Liver (tissue), 9 donors: ENCODE data around the gene ZFAND3. TPM values are rescaled to one million over a fixed set of nuclear protein-coding genes. Genes with fewer than 3 reads are reported as not detected.
A peak's percentile ranks its signal among the peaks of the same experiment; 100 is the strongest.

Source experiments
- DNase-seq: peaks from one replicate; pipeline ENCODE4 v3.0.0-alpha.2; 2017; ENCODE audit warnings: low spot score
- H3K27ac ChIP-seq, 2 donors: one replicate each; pipeline ENCODE4 v1.7.0; 2013; ENCODE audit warnings: inconsistent platforms in 2 of 2, low read length in 2 of 2, control low read depth in 1 of 2, low read depth in 1 of 2, mild to moderate bottlenecking in 1 of 2
- H3K27me3 ChIP-seq, 4 donors: one replicate each; pipeline versions ENCODE4 v1.6.1 to v1.7.0; 2013; ENCODE audit warnings: low read length in 3 of 4, inconsistent platforms in 1 of 4, mild to moderate bottlenecking in 1 of 4, moderate library complexity in 1 of 4; ENCODE audit not compliant: control insufficient read depth in 4 of 4, insufficient read depth in 4 of 4
- H3K36me3 ChIP-seq, 4 donors: one replicate each; pipeline versions ENCODE4 v1.6.1 to v1.7.0; 2013; ENCODE audit warnings: low read length in 3 of 4, mild to moderate bottlenecking in 3 of 4, low read depth in 1 of 4, moderate library complexity in 1 of 4; ENCODE audit not compliant: control insufficient read depth in 4 of 4, insufficient read depth in 3 of 4
- H3K4me1 ChIP-seq, 4 donors: one replicate each; pipeline versions ENCODE4 v1.6.1 to v1.7.0; 2013; ENCODE audit warnings: low read length in 3 of 4, mild to moderate bottlenecking in 3 of 4, moderate library complexity in 1 of 4; ENCODE audit not compliant: control insufficient read depth in 4 of 4, insufficient read depth in 4 of 4
- H3K4me3 ChIP-seq, 3 donors: one replicate each; pipeline versions ENCODE4 v1.6.1 to v1.7.0; 2013; ENCODE audit warnings: low read length in 3 of 3, control low read depth in 1 of 3, low read depth in 1 of 3, mild to moderate bottlenecking in 1 of 3
- H3K9ac ChIP-seq, 2 donors: one replicate each; pipeline ENCODE4 v1.7.0; 2013; ENCODE audit warnings: low read length in 2 of 2, mild to moderate bottlenecking in 2 of 2, moderate library complexity in 2 of 2, control low read depth in 1 of 2, low read depth in 1 of 2
- H3K9me3 ChIP-seq, 4 donors: one replicate each; pipeline versions ENCODE4 v1.6.1 to v1.7.0; 2013; ENCODE audit warnings: low read length in 3 of 4; ENCODE audit not compliant: control insufficient read depth in 4 of 4
- ATF3 ChIP-seq: IDR thresholded peaks from 2 replicates; pipeline ENCODE4 v1.6.1; 2016; ENCODE audit warnings: antibody characterized with exemption
- CTCF ChIP-seq: fragments of 150-350 bp; IDR thresholded peaks from 2 replicates; pipeline ENCODE4 v1.5.1; 2017; ENCODE audit warnings: improper control_type of control experiment, low read depth, low read length; ENCODE audit not compliant: missing input control
- FOXA1 ChIP-seq: IDR thresholded peaks from 2 replicates; pipeline ENCODE4 v1.6.1; 2016; ENCODE audit warnings: antibody characterized with exemption
- FOXA2 ChIP-seq: IDR thresholded peaks from 2 replicates; pipeline ENCODE4 v1.6.1; 2016; ENCODE audit warnings: antibody characterized with exemption
- GABPA ChIP-seq, 2 donors: IDR thresholded peaks in 1 of 2; conservative IDR thresholded peaks in 1 of 2; 2 replicates each; pipeline ENCODE4 v1.6.1; 2016; ENCODE audit warnings: antibody characterized with exemption in 2 of 2, mild to moderate bottlenecking in 1 of 2, moderate library complexity in 1 of 2
- HNF4A ChIP-seq, 2 donors: conservative IDR thresholded peaks; 2 replicates each; pipeline ENCODE4 v1.6.1; 2016; ENCODE audit warnings: antibody characterized with exemption in 2 of 2, mild to moderate bottlenecking in 2 of 2
- HNF4G ChIP-seq: IDR thresholded peaks from 2 replicates; pipeline ENCODE4 v1.6.1; 2016; ENCODE audit warnings: antibody characterized with exemption
- JUND ChIP-seq, 2 donors: IDR thresholded peaks; 2 replicates each; pipeline ENCODE4 v1.6.1; 2016; ENCODE audit warnings: antibody characterized with exemption in 2 of 2
- MAX ChIP-seq: IDR thresholded peaks from 2 replicates; pipeline ENCODE4 v1.6.1; 2016; ENCODE audit warnings: antibody characterized with exemption
- NR2F2 ChIP-seq: IDR thresholded peaks from 2 replicates; pipeline ENCODE4 v1.6.1; 2016; ENCODE audit warnings: antibody characterized with exemption
- RAD21 ChIP-seq, 2 donors: IDR thresholded peaks; 2 replicates each; pipeline ENCODE4 v1.6.1; 2016; ENCODE audit warnings: antibody characterized with exemption in 2 of 2, mild to moderate bottlenecking in 2 of 2
- REST ChIP-seq: IDR thresholded peaks from 2 replicates; pipeline ENCODE4 v1.6.1; 2016; ENCODE audit warnings: antibody characterized with exemption, mild to moderate bottlenecking
- SP1 ChIP-seq: IDR thresholded peaks from 2 replicates; pipeline ENCODE4 v1.6.1; 2018; ENCODE audit warnings: antibody characterized with exemption, mild to moderate bottlenecking
- TAF1 ChIP-seq: conservative IDR thresholded peaks from 2 replicates; pipeline ENCODE4 v1.6.1; 2016; ENCODE audit warnings: antibody characterized with exemption, mild to moderate bottlenecking
- YY1 ChIP-seq: IDR thresholded peaks from 2 replicates; pipeline ENCODE4 v1.6.1; 2016; ENCODE audit warnings: antibody characterized with exemption, mild to moderate bottlenecking
- ZBTB33 ChIP-seq: IDR thresholded peaks from 2 replicates; pipeline ENCODE4 v1.6.1; 2016; ENCODE audit warnings: antibody characterized with exemption
- WGBS: extraction: QIAGEN DNeasy Blood & Tissue Kit; methylation state at CpG from one replicate; pipeline ENCODE4 v1.1.7; 2013; 5-methylcytosine and 5-hydroxymethylcytosine counted together
- polyA plus RNA-seq, 2 donors: library from polyadenylated mRNA; stranded (reverse) in 1 of 2; unstranded in 1 of 2; fragments of 200-250 nt in 1 of 2; fragments of >200 nt in 1 of 2; fragmentation: Nextera tagmentation in 1 of 2; extraction: Ambion mirVana in 1 of 2; gene quantifications; one replicate each; pipeline versions ENCODE4 v1.2.1 to v1.2.3, GENCODE V29; 2013 to 2015
- total RNA-seq, 2 donors: library from RNA; depleted of rRNA; stranded (reverse); fragments of >200 nt; gene quantifications; one replicate each; pipeline ENCODE4 v1.2.3, GENCODE V29; 2014
- donor health status: healthy.
- donor health status: healthy.
- donor health status: healthy.
- donor health status: healthy.
- donor health status: healthy.

Gene ZFAND3
- total and polyA plus RNA-seq, 4 donors, result 7.7 to 37.5 (median 23.1) TPM

GRCh38 chr6:38079107-38079506, 259.6 kb downstream of the ZFAND3 start:
- Histone ChIP-seq H3K4me3 (no peak overlapping the region), H3K27me3 (no peaks in the 10 kb centered on the region), H3K27ac (peak overlapping the region; percentile 5 to 75), H3K4me1 (peaks cover 0 to 19% (median 4%) of the 10 kb centered on the region in 4 donors), H3K9me3 (no peaks in the 10 kb centered on the region), H3K36me3 (peaks cover 0 to 3% (median 2%) of the 10 kb centered on the region in 4 donors), H3K9ac (no peak overlapping the region)
- DNase-seq, result no peak
- TF ChIP-seq REST, result no peak
- TF ChIP-seq HNF4A (conservative IDR thresholded peaks at IDR 0.05), result peak in 1 of 2 donors; percentile 2
- no peak for TF ChIP-seq RAD21 (IDR thresholded peaks at IDR 0.05)
- WGBS, result 94% methylated on average over 1 of the region's 1 CpG

GRCh38 chr6:38079537-38079936, 260.0 kb downstream of the ZFAND3 start:
- Histone ChIP-seq H3K27ac (no peak overlapping the region), H3K9me3 (no peaks in the 10 kb centered on the region), H3K4me3 (no peak overlapping the region), H3K9ac (no peak overlapping the region), H3K27me3 (no peaks in the 10 kb centered on the region), H3K4me1 (peaks cover 0 to 19% (median 4%) of the 10 kb centered on the region in 4 donors), H3K36me3 (peaks cover under 1 to 3% (median 2%) of the 10 kb centered on the region in 4 donors)
- TF ChIP-seq JUND (IDR thresholded peaks at IDR 0.05) (no peak), MAX (no peak), HNF4A (conservative IDR thresholded peaks at IDR 0.05) (peak in 1 of 2 donors; percentile 15)
- DNase-seq, result no peak
- WGBS, result 31% methylated on average over 1 of the region's 1 CpG

GRCh38 chr6:38080360-38080759, 260.8 kb downstream of the ZFAND3 start:
- no peak for DNase-seq
- Histone ChIP-seq H3K36me3 (peaks cover 0 to 5% (median 4%) of the 10 kb centered on the region in 4 donors), H3K9me3 (no peaks in the 10 kb centered on the region), H3K27ac (no peak overlapping the region), H3K27me3 (no peaks in the 10 kb centered on the region), H3K4me1 (peaks cover 0 to 19% (median 4%) of the 10 kb centered on the region in 4 donors), H3K9ac (no peak overlapping the region), H3K4me3 (no peak overlapping the region)
- 80% methylated on average over 3 of the region's 3 CpGs for WGBS
- no peak for TF ChIP-seq HNF4G
- TF ChIP-seq REST, result no peak
- TF ChIP-seq JUND (IDR thresholded peaks at IDR 0.05), result no peak
- no peak for TF ChIP-seq RAD21 (IDR thresholded peaks at IDR 0.05)
- TF ChIP-seq HNF4A (conservative IDR thresholded peaks at IDR 0.05), result no peak
- TF ChIP-seq ATF3, result no peak
- no peak for TF ChIP-seq YY1
- no peak for TF ChIP-seq NR2F2
- TF ChIP-seq SP1, result no peak
- no peak for TF ChIP-seq GABPA (IDR thresholded peaks at IDR 0.05 in 1 of 2, conservative IDR thresholded peaks at IDR 0.05 in 1 of 2)
- no peak for TF ChIP-seq FOXA1
- TF ChIP-seq CTCF, result no peak
- no peak for TF ChIP-seq TAF1
- no peak for TF ChIP-seq MAX
- TF ChIP-seq ZBTB33, result no peak
- TF ChIP-seq FOXA2, result no peak
